HEK293 (cell line): ENCODE results near the gene ARHGAP27.

Experiments
- ZBTB1 ChIP-seq: fragments of 450-650 bp; formaldehyde crosslinking; IDR thresholded peaks from 2 replicates; pipeline ENCODE4 v1.5.1; 2016; ENCODE audit warnings: missing biosample characterization, missing genetic modification characterization
- ZNF121 ChIP-seq: fragments of 450-650 bp; formaldehyde crosslinking; IDR thresholded peaks from 2 replicates; pipeline ENCODE4 v1.5.1; 2016; ENCODE audit warnings: missing biosample characterization, missing genetic modification characterization
- ZNF133 ChIP-seq: fragments of 450-650 bp; formaldehyde crosslinking; IDR thresholded peaks from 2 replicates; pipeline ENCODE4 v1.5.1; 2016; ENCODE audit warnings: missing biosample characterization, missing genetic modification characterization
- ZNF274 ChIP-seq, 2 experiments: fragments of 200-500 bp in 1 of 2; fragments of 450-650 bp in 1 of 2; sonication (Bioruptor generic) in 1 of 2; formaldehyde crosslinking in 1 of 2; IDR thresholded peaks; 2 replicates each; pipeline versions ENCODE4 v1.5.1 to v1.6.1; 2014 to 2016; ENCODE audit warnings: borderline replicate concordance in 1 of 2, inconsistent platforms in 1 of 2, low read length in 1 of 2, missing biosample characterization in 1 of 2, missing genetic modification characterization in 1 of 2
- ZNF433 ChIP-seq: fragments of 450-650 bp; formaldehyde crosslinking; IDR thresholded peaks from 2 replicates; pipeline ENCODE4 v1.5.1; 2016; ENCODE audit warnings: missing biosample characterization, missing genetic modification characterization, low read depth
- ZNF792 ChIP-seq: fragments of 450-650 bp; formaldehyde crosslinking; IDR thresholded peaks from 2 replicates; pipeline ENCODE4 v1.5.1; 2016; ENCODE audit warnings: missing biosample characterization, missing genetic modification characterization
- TF ChIP-seq, protein P1 (sequence below): fragments of 450-650 bp; formaldehyde crosslinking; IDR thresholded peaks from 2 replicates; pipeline ENCODE4 v1.5.1; 2016; ENCODE audit warnings: missing biosample characterization, missing genetic modification characterization
- TF ChIP-seq, protein P2 (sequence below): fragments of 450-650 bp; formaldehyde crosslinking; IDR thresholded peaks from 2 replicates; pipeline ENCODE4 v1.5.1; 2016; ENCODE audit warnings: missing biosample characterization, missing genetic modification characterization
- TF ChIP-seq, protein P3 (sequence below): fragments of 450-650 bp; formaldehyde crosslinking; IDR thresholded peaks from 2 replicates; pipeline ENCODE4 v1.5.1; 2016; ENCODE audit warnings: missing biosample characterization, missing genetic modification characterization, low read depth

DNA sequence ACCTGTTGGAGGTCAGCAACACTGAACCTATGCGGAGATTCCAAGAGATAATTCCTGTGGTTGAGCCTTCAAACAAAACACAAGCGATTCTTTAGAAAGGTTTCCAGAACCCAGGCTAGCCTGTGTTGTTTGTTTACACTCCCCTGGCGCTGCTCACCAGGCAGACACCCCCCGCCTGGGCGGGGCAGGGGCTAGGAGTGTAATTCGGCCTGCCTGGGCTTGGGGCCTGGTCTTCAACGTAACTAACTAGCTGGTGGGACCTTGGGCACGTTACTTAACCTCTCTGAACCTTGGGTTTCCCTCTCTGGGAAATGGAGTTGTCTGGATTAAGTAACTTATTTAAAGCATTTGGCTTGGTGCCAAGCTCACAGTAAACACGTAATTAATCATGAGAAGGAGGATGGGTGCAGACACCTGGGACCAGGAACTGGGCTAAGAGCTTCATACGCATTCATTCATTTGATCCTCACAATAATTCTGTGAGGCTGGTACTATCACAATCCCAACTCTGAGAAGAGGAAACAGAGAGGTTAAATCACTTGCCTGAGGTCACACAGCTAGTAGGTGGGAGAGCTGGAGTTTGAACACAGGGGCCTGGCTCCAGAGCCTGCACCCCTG, 7.6 kb upstream of the ARHGAP27 start:
- TF ChIP-seq, protein P1, sequence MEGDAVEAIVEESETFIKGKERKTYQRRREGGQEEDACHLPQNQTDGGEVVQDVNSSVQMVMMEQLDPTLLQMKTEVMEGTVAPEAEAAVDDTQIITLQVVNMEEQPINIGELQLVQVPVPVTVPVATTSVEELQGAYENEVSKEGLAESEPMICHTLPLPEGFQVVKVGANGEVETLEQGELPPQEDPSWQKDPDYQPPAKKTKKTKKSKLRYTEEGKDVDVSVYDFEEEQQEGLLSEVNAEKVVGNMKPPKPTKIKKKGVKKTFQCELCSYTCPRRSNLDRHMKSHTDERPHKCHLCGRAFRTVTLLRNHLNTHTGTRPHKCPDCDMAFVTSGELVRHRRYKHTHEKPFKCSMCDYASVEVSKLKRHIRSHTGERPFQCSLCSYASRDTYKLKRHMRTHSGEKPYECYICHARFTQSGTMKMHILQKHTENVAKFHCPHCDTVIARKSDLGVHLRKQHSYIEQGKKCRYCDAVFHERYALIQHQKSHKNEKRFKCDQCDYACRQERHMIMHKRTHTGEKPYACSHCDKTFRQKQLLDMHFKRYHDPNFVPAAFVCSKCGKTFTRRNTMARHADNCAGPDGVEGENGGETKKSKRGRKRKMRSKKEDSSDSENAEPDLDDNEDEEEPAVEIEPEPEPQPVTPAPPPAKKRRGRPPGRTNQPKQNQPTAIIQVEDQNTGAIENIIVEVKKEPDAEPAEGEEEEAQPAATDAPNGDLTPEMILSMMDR (tag by site-specific recombination): no peak
- TF ChIP-seq ZNF274 (IDR thresholded peaks at IDR 0.05; ENCODE audit: low read length) (no peak), ZNF274 (tag by site-specific recombination; IDR thresholded peaks at IDR 0.05; ENCODE audit: borderline replicate concordance) (no peak), ZNF121 (tag by site-specific recombination) (no peak), ZNF433 (tag by site-specific recombination) (no peak), ZNF792 (no peak), ZNF133 (tag by site-specific recombination) (no peak), ZBTB1 (tag by site-specific recombination) (no peak)
- TF ChIP-seq, protein P2, sequence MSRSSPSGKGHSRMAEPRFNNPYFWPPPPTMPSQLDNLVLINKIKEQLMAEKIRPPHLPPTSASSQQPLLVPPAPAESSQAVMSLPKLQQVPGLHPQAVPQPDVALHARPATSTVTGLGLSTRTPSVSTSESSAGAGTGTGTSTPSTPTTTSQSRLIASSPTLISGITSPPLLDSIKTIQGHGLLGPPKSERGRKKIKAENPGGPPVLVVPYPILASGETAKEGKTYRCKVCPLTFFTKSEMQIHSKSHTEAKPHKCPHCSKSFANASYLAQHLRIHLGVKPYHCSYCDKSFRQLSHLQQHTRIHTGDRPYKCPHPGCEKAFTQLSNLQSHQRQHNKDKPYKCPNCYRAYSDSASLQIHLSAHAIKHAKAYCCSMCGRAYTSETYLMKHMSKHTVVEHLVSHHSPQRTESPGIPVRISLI (tag by site-specific recombination): no peak
- TF ChIP-seq, protein P3, sequence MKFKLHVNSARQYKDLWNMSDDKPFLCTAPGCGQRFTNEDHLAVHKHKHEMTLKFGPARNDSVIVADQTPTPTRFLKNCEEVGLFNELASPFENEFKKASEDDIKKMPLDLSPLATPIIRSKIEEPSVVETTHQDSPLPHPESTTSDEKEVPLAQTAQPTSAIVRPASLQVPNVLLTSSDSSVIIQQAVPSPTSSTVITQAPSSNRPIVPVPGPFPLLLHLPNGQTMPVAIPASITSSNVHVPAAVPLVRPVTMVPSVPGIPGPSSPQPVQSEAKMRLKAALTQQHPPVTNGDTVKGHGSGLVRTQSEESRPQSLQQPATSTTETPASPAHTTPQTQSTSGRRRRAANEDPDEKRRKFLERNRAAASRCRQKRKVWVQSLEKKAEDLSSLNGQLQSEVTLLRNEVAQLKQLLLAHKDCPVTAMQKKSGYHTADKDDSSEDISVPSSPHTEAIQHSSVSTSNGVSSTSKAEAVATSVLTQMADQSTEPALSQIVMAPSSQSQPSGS (tag by site-specific recombination): no peak
